H1 (cell line): ENCODE results near the gene SLC5A11. TPM values are rescaled to one million over a fixed set of nuclear protein-coding genes. Genes with fewer than 3 reads are reported as not detected.

Experiments used
- CTCF ChIA-PET: fragments of 300-600 bp; sonication (Branson Sonifier 250); formaldehyde crosslinking; loops from one replicate; lab custom pipeline; 2021; ENCODE audit not compliant: partially characterized antibody; lab: Charles Lee
- POLR2A ChIA-PET: fragments of 300-600 bp; sonication (Branson Sonifier 250); formaldehyde crosslinking; loops from one replicate; lab custom pipeline; 2021; ENCODE audit warnings: inconsistent platforms; ENCODE audit not compliant: partially characterized antibody; lab: Charles Lee
- DNase-seq, 2 experiments: peaks; one replicate each; pipeline versions ENCODE4 v3.0.0 to v3.0.0-alpha.2; 2010 to 2022; ENCODE audit warnings: low spot score in 2 of 2, low read depth in 1 of 2, mixed read lengths in 1 of 2
- FAIRE-seq: peaks from 2 replicates; lab custom pipeline; 2011; peaks lifted over from hg19 to GRCh38; lab: Jason Lieb, UNC
- H2AFZ ChIP-seq: 2 replicates; pipeline ENCODE4 v1.8.1; 2012; ENCODE audit warnings: low read length, inconsistent platforms
- H2AK5ac ChIP-seq: 2 replicates; pipeline ENCODE4 v1.6.1; 2013; ENCODE audit warnings: low read depth, low read length
- H2BK120ac ChIP-seq: replicated peaks from 2 replicates; pipeline ENCODE3; 2013; ENCODE audit warnings: low read depth, low read length, inconsistent platforms
- H2BK12ac ChIP-seq: 2 replicates; pipeline ENCODE4 v1.6.1; 2013; ENCODE audit warnings: low read depth, low read length
- H2BK15ac ChIP-seq: 2 replicates; pipeline ENCODE4 v1.6.1; 2013; ENCODE audit warnings: low read length
- H2BK20ac ChIP-seq: 2 replicates; pipeline ENCODE4 v1.6.1; 2013; ENCODE audit warnings: low read length
- H2BK5ac ChIP-seq: 2 replicates; pipeline ENCODE4 v1.6.1; 2013; ENCODE audit warnings: low read depth, low read length
- H3K14ac ChIP-seq: 2 replicates; pipeline ENCODE4 v1.6.1; 2013; ENCODE audit warnings: inconsistent platforms; ENCODE audit not compliant: insufficient read length
- H3K18ac ChIP-seq: 2 replicates; pipeline ENCODE4 v1.6.1; 2013; ENCODE audit warnings: low read length; ENCODE audit errors: extremely low read depth
- H3K23ac ChIP-seq: 2 replicates; pipeline ENCODE4 v1.6.1; 2013; ENCODE audit warnings: inconsistent platforms; ENCODE audit not compliant: insufficient read length
- H3K23me2 ChIP-seq: 2 replicates; pipeline ENCODE4 v1.6.1; 2013; ENCODE audit warnings: low read depth, low read length
- H3K27ac ChIP-seq: 2 replicates; pipeline ENCODE4 v1.6.1; 2011; ENCODE audit warnings: low read depth, low read length, inconsistent platforms
- H3K27me3 ChIP-seq, 4 experiments: replicated peaks in 1 of 4; 1 replicate in 1 of 4; 2 replicates in 3 of 4; pipeline versions ENCODE4 v1.6.1 to v1.8.1; 2011 to 2013; ENCODE audit warnings: low read length in 3 of 4, mild to moderate bottlenecking in 3 of 4, inconsistent platforms in 2 of 4, mixed read lengths in 2 of 4, moderate library complexity in 1 of 4; ENCODE audit not compliant: control insufficient read depth in 3 of 4, insufficient read depth in 3 of 4; ENCODE audit errors: extremely low read depth in 1 of 4
- H3K36me3 ChIP-seq, 4 experiments: 2 replicates each; pipeline versions ENCODE4 v1.6.1 to v1.8.1; 2011 to 2013; ENCODE audit warnings: mild to moderate bottlenecking in 4 of 4, low read length in 3 of 4, moderate library complexity in 2 of 4, control low read depth in 1 of 4, inconsistent platforms in 1 of 4; ENCODE audit not compliant: insufficient read depth in 4 of 4, control insufficient read depth in 2 of 4
- H3K4ac ChIP-seq: replicated peaks from 2 replicates; pipeline ENCODE3; 2013; ENCODE audit warnings: low read length, low read depth, mixed read lengths, inconsistent platforms; ENCODE audit not compliant: insufficient read length
- H3K4me1 ChIP-seq, 4 experiments: replicated peaks in 1 of 4; 1 replicate in 1 of 4; 2 replicates in 3 of 4; pipeline versions ENCODE4 v1.6.1 to v1.8.1; 2011 to 2013; ENCODE audit warnings: low read length in 3 of 4, inconsistent platforms in 2 of 4, mixed read lengths in 1 of 4; ENCODE audit not compliant: insufficient read depth in 4 of 4, control insufficient read depth in 3 of 4
- H3K4me2 ChIP-seq, 2 experiments: 2 replicates each; pipeline versions ENCODE4 v1.6.1 to v1.8.1; 2011 to 2013; ENCODE audit warnings: low read depth in 2 of 2, low read length in 2 of 2, control low read depth in 1 of 2, inconsistent platforms in 1 of 2, mild to moderate bottlenecking in 1 of 2; ENCODE audit not compliant: insufficient read depth in 1 of 2
- H3K4me3 ChIP-seq, 4 experiments: fragments of 200-600, 300-600 bp in 1 of 4; sonication (generic), shearing (Covaris generic), sonication (Bioruptor Twin) in 1 of 4; 2 replicates each; pipeline versions ENCODE4 v1.5.1 to v1.8.1; 2011 to 2016; ENCODE audit warnings: low read length in 4 of 4, low read depth in 3 of 4, control low read depth in 2 of 4, inconsistent platforms in 2 of 4, mild to moderate bottlenecking in 2 of 4, mixed read lengths in 1 of 4, moderate library complexity in 1 of 4; ENCODE audit not compliant: insufficient read depth in 2 of 4; ENCODE audit errors: extremely low read depth in 1 of 4
- H3K56ac ChIP-seq: replicated peaks from 2 replicates; pipeline ENCODE3; 2013; ENCODE audit warnings: low read depth, mild to moderate bottlenecking, mixed read lengths, low read length, inconsistent platforms; ENCODE audit not compliant: insufficient read length
- H3K79me1 ChIP-seq: 2 replicates; pipeline ENCODE4 v1.6.1; 2013; ENCODE audit warnings: low read depth, low read length, control low read depth
- H3K79me2 ChIP-seq, 2 experiments: 2 replicates each; pipeline versions ENCODE4 v1.6.1 to v1.8.1; 2012 to 2013; ENCODE audit warnings: low read length in 2 of 2, mild to moderate bottlenecking in 2 of 2, inconsistent platforms in 1 of 2; ENCODE audit not compliant: insufficient read depth in 2 of 2, control insufficient read depth in 1 of 2
- H3K9ac ChIP-seq, 4 experiments: replicated peaks in 1 of 4; 1 replicate in 1 of 4; 2 replicates in 3 of 4; pipeline versions ENCODE4 v1.6.1 to v1.8.1; 2011 to 2013; ENCODE audit warnings: low read depth in 3 of 4, low read length in 3 of 4, control low read depth in 2 of 4, mild to moderate bottlenecking in 2 of 4, moderate library complexity in 2 of 4, inconsistent platforms in 1 of 4; ENCODE audit errors: extremely low read depth in 1 of 4
- H3K9me3 ChIP-seq, 2 experiments: 2 replicates each; pipeline versions ENCODE4 v1.6.1 to v1.8.1; 2012 to 2013; ENCODE audit warnings: mild to moderate bottlenecking in 2 of 2, moderate library complexity in 2 of 2, control low read depth in 1 of 2, inconsistent platforms in 1 of 2, low read depth in 1 of 2, low read length in 1 of 2, mixed read lengths in 1 of 2; ENCODE audit not compliant: insufficient read depth in 2 of 2
- H4K20me1 ChIP-seq, 2 experiments: replicated peaks in 1 of 2; 2 replicates each; pipeline versions ENCODE3 to v1.8.1; 2011 to 2013; ENCODE audit warnings: inconsistent platforms in 2 of 2, low read length in 2 of 2, mild to moderate bottlenecking in 1 of 2; ENCODE audit not compliant: insufficient read depth in 2 of 2, control insufficient read depth in 1 of 2
- H4K5ac ChIP-seq: 2 replicates; pipeline ENCODE4 v1.6.1; 2013; ENCODE audit warnings: low read length, low read depth, mixed read lengths, inconsistent platforms; ENCODE audit not compliant: insufficient read length
- H4K8ac ChIP-seq: 2 replicates; pipeline ENCODE4 v1.8.0; 2013; ENCODE audit warnings: mild to moderate bottlenecking, moderate library complexity, low read length, inconsistent platforms; ENCODE audit not compliant: insufficient read depth; ENCODE audit errors: extremely low read depth
- H4K91ac ChIP-seq: replicated peaks from 2 replicates; pipeline ENCODE3; 2013; ENCODE audit warnings: low read length, mixed read lengths, inconsistent platforms; ENCODE audit not compliant: insufficient read length
- JUND ChIP-seq: IDR thresholded peaks from 2 replicates; pipeline ENCODE4 v1.6.1; 2011; ENCODE audit warnings: mild to moderate bottlenecking, improper control_type of control experiment, low read length
- PHF8 ChIP-seq: fragments of 200-600 bp; sonication (generic); conservative IDR thresholded peaks from 2 replicates; pipeline ENCODE4 v1.7.1; 2012; ENCODE audit warnings: low read depth, mild to moderate bottlenecking, inconsistent platforms, low read length, moderate library complexity
- POLR2AphosphoS5 ChIP-seq: IDR thresholded peaks from 2 replicates; pipeline ENCODE4 v1.6.1; 2011; ENCODE audit warnings: low read depth, low read length
- RAD21 ChIP-seq, 2 experiments: IDR thresholded peaks in 1 of 2; conservative IDR thresholded peaks in 1 of 2; 2 replicates each; pipeline ENCODE4 v1.6.1; 2011; ENCODE audit warnings: low read depth in 2 of 2, low read length in 2 of 2, improper control_type of control experiment in 1 of 2, inconsistent platforms in 1 of 2, mild to moderate bottlenecking in 1 of 2, moderate library complexity in 1 of 2
- TAF1 ChIP-seq: IDR thresholded peaks from 2 replicates; pipeline ENCODE4 v1.6.1; 2011; ENCODE audit warnings: mild to moderate bottlenecking, low read depth, low read length
- TCF12 ChIP-seq: IDR thresholded peaks from 2 replicates; pipeline ENCODE4 v1.6.1; 2011; ENCODE audit warnings: low read depth, mild to moderate bottlenecking, low read length
- WGBS, 2 experiments: shearing (Covaris generic) in 1 of 2; methylation state at CpG; one replicate each; pipeline versions ENCODE4 v1.1.6 to v1.1.7; 2013 to 2015; ENCODE audit warnings: low lambda C conversion rate in 2 of 2, mixed read lengths in 2 of 2, inconsistent platforms in 1 of 2, low coverage in 1 of 2, missing lambda C conversion rate in 1 of 2; ENCODE audit not compliant: insufficient replicate concordance in 2 of 2, insufficient coverage in 1 of 2, insufficient read length in 1 of 2; ENCODE audit errors: extremely low coverage in 1 of 2, missing lambda C conversion rate in 1 of 2; 5-methylcytosine and 5-hydroxymethylcytosine counted together
- polyA plus RNA-seq, 7 experiments: library from polyadenylated mRNA; depleted of rRNA in 3 of 7; stranded (reverse) in 5 of 7; unstranded in 2 of 7; fragments of >200 nt in 5 of 7; fragments of 200-250 nt in 2 of 7; gene quantifications; 1 replicate in 5 of 7; 2 replicates in 1 of 7; 4 replicates in 1 of 7; pipeline versions ENCODE4 v1.2.1 to v1.2.3, GENCODE V29; 2011 to 2013; ENCODE audit warnings: missing spikeins in 2 of 7, mixed read lengths in 2 of 7
- total RNA-seq: library from RNA; stranded (reverse); fragmentation: NEBNext Ultra II Directional; extraction: Animal tissue kit (Norgen Biotek cat#: 25700); gene quantifications from 2 replicates; pipeline ENCODE4 v1.2.1, GENCODE V29; 2021

The SLC5A11 gene
- total and polyA plus RNA-seq, 2 of the 8 experiments (the other 6 are each of a cell fraction or from before 2014, with no cell fraction given) = 0.26 to 0.59 TPM

DNA sequence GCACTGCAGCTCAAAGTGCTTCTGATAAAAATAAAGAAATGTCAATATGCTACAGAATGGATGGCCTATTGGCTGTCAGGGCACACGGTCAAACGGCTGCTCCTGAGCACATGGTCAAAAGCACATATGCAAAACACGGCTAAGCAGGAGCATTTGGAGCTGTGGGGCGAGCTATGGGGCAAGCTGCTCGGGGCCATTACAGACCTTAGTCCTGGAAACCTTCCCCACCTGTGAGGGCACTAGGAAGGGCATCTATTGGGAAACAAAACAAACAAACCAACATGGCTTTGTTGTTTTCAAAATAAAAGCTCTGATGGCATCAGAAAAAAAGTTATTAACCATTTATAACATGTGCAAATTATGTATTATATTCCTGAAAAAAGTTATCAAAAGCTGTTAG lies 83.6 kb downstream of the SLC5A11 start:
- Histone ChIP-seq H4K91ac (no peak overlapping the region), H3K4me1 (no peaks in the 10 kb centered on the region), H2AFZ (no peak overlapping the region), H3K23ac (no peak overlapping the region), H3K23me2 (no peaks in the 10 kb centered on the region), H2BK120ac (no peak overlapping the region), H3K9ac (no peak overlapping the region), H3K18ac (no peak overlapping the region), H3K4me3 (no peak overlapping the region), H4K8ac (no peak overlapping the region), H3K27ac (no peak overlapping the region), H3K56ac (no peak overlapping the region), H3K79me2 (no peaks in the 10 kb centered on the region), H4K5ac (no peak overlapping the region), H2AK5ac (no peak overlapping the region), H4K20me1 (peaks cover 0 to 4% of the 10 kb centered on the region in 2 experiments), H3K36me3 (peaks cover 4 to 18% (median 13%) of the 10 kb centered on the region in 4 experiments; a peak in 6 of 8 replicates), H3K14ac (no peak overlapping the region), H3K27me3 (no peaks in the 10 kb centered on the region), H3K79me1 (no peaks in the 10 kb centered on the region; the same call in 1 of the 2 replicates), H2BK15ac (no peak overlapping the region), H2BK5ac (no peak overlapping the region), H3K4ac (no peak overlapping the region), H3K9me3 (no peaks in the 10 kb centered on the region), H2BK12ac (no peak overlapping the region), H3K4me2 (no peak overlapping the region), H2BK20ac (no peak overlapping the region)
- WGBS, 2 experiments = 92% methylated on average over 5 of the region's 5 CpGs; no CpG with 5 or more reads in 1 of the 2 experiments
- DNase-seq (no peak), FAIRE-seq (no peak)
- ChIA-PET POLR2A (interaction anchor here (1.4 kb wide), 1 partner anchor 11 kb away, joined by 3 read pairs; no protein-coding TSS in a partner anchor), CTCF (interaction anchor here (1.0 to 1.5 kb wide), 2 partner anchors 16 to 25 kb away, joined by 3 to 4 read pairs; no protein-coding TSS in a partner anchor)
- TF ChIP-seq POLR2AphosphoS5 = no peak
- no peak for TF ChIP-seq TAF1
- no peak for TF ChIP-seq JUND
- TF ChIP-seq RAD21 (IDR thresholded peaks at IDR 0.05 in 1 of 2, conservative IDR thresholded peaks at IDR 0.05 in 1 of 2; ENCODE audit: low read depth in 2 of 2, low read length in 2 of 2) = no peak
- no peak for TF ChIP-seq TCF12
- TF ChIP-seq PHF8 = no peak
